HEK293 (cell line): Measurements from ENCODE around the gene PRKCA.
A peak's percentile ranks its signal among the peaks of the same experiment; 100 is the strongest.

Experiments
- GLIS1 ChIP-seq: fragments of 450-650 bp; formaldehyde crosslinking; IDR thresholded peaks from 2 replicates; pipeline ENCODE4 v1.5.1; 2016; ENCODE audit warnings: missing biosample characterization, missing genetic modification characterization
- HOXD13 ChIP-seq: sonication (generic); formaldehyde crosslinking; IDR thresholded peaks from 2 replicates; pipeline ENCODE4 v1.8.0; 2022; ENCODE audit warnings: missing genetic modification reagents, borderline replicate concordance
- KLF17 ChIP-seq: fragments of 450-650 bp; formaldehyde crosslinking; IDR thresholded peaks from 2 replicates; pipeline ENCODE4 v1.5.1; 2016; ENCODE audit warnings: missing biosample characterization, missing genetic modification characterization
- KLF7 ChIP-seq: fragments of 450-650 bp; formaldehyde crosslinking; IDR thresholded peaks from 2 replicates; pipeline ENCODE4 v1.5.1; 2016; ENCODE audit warnings: missing biosample characterization, missing genetic modification characterization, borderline replicate concordance
- PATZ1 ChIP-seq: fragments of 450-650 bp; formaldehyde crosslinking; IDR thresholded peaks from 2 replicates; pipeline ENCODE4 v1.5.1; 2016; ENCODE audit warnings: missing biosample characterization, missing genetic modification characterization
- ZBTB11 ChIP-seq: fragments of 450-650 bp; formaldehyde crosslinking; conservative IDR thresholded peaks from 2 replicates; pipeline ENCODE4 v1.5.1; 2016; ENCODE audit warnings: low read depth, missing biosample characterization, missing genetic modification characterization
- ZBTB48 ChIP-seq: fragments of 450-650 bp; formaldehyde crosslinking; IDR thresholded peaks from 2 replicates; pipeline ENCODE4 v1.5.1; 2016; ENCODE audit warnings: missing biosample characterization, missing genetic modification characterization
- ZNF133 ChIP-seq: fragments of 450-650 bp; formaldehyde crosslinking; IDR thresholded peaks from 2 replicates; pipeline ENCODE4 v1.5.1; 2016; ENCODE audit warnings: missing biosample characterization, missing genetic modification characterization
- ZNF140 ChIP-seq: fragments of 450-650 bp; formaldehyde crosslinking; IDR thresholded peaks from 2 replicates; pipeline ENCODE4 v1.5.1; 2016; ENCODE audit warnings: missing biosample characterization, missing genetic modification characterization
- ZNF184 ChIP-seq: fragments of 450-650 bp; IDR thresholded peaks from 2 replicates; pipeline ENCODE4 v1.5.1; 2018; ENCODE audit warnings: missing biosample characterization, mild to moderate bottlenecking, missing genetic modification characterization
- ZNF211 ChIP-seq: fragments of 450-650 bp; formaldehyde crosslinking; IDR thresholded peaks from 2 replicates; pipeline ENCODE4 v1.5.1; 2016; ENCODE audit warnings: low read depth, missing biosample characterization, missing genetic modification characterization
- ZNF280D ChIP-seq: fragments of 450-650 bp; formaldehyde crosslinking; IDR thresholded peaks from 2 replicates; pipeline ENCODE4 v1.5.1; 2016; ENCODE audit warnings: missing biosample characterization, missing genetic modification characterization
- ZNF302 ChIP-seq: fragments of 450-650 bp; formaldehyde crosslinking; IDR thresholded peaks from 2 replicates; pipeline ENCODE4 v1.5.1; 2016; ENCODE audit warnings: missing biosample characterization, missing genetic modification characterization, low read depth
- ZNF366 ChIP-seq: fragments of 450-650 bp; formaldehyde crosslinking; conservative IDR thresholded peaks from 2 replicates; pipeline ENCODE4 v1.5.1; 2016; ENCODE audit warnings: missing biosample characterization, missing genetic modification characterization
- ZNF37A ChIP-seq: fragments of 450-650 bp; IDR thresholded peaks from 2 replicates; pipeline ENCODE4 v1.5.1; 2018; ENCODE audit warnings: missing biosample characterization, missing genetic modification characterization
- ZNF398 ChIP-seq: fragments of 450-650 bp; formaldehyde crosslinking; IDR thresholded peaks from 2 replicates; pipeline ENCODE4 v1.5.1; 2017; ENCODE audit warnings: missing biosample characterization, missing genetic modification characterization
- ZNF423 ChIP-seq: fragments of 450-650 bp; formaldehyde crosslinking; IDR thresholded peaks from 2 replicates; pipeline ENCODE4 v1.5.1; 2016; ENCODE audit warnings: missing biosample characterization, missing genetic modification characterization
- ZNF488 ChIP-seq: fragments of 450-650 bp; formaldehyde crosslinking; IDR thresholded peaks from 2 replicates; pipeline ENCODE4 v1.5.1; 2016; ENCODE audit warnings: missing biosample characterization, missing genetic modification characterization
- ZNF501 ChIP-seq: fragments of 450-650 bp; formaldehyde crosslinking; IDR thresholded peaks from 2 replicates; pipeline ENCODE4 v1.5.1; 2016; ENCODE audit warnings: missing biosample characterization, missing genetic modification characterization
- ZNF518A ChIP-seq: fragments of 450-650 bp; formaldehyde crosslinking; conservative IDR thresholded peaks from 2 replicates; pipeline ENCODE4 v1.5.1; 2016; ENCODE audit warnings: low read depth, missing biosample characterization, missing genetic modification characterization
- ZNF623 ChIP-seq: fragments of 450-650 bp; formaldehyde crosslinking; IDR thresholded peaks from 2 replicates; pipeline ENCODE4 v1.5.1; 2016; ENCODE audit warnings: missing biosample characterization, missing genetic modification characterization
- ZNF660 ChIP-seq: fragments of 450-650 bp; IDR thresholded peaks from 2 replicates; pipeline ENCODE4 v1.5.1; 2018; ENCODE audit warnings: missing biosample characterization, mild to moderate bottlenecking, missing genetic modification characterization
- ZXDB ChIP-seq: fragments of 450-650 bp; formaldehyde crosslinking; IDR thresholded peaks from 2 replicates; pipeline ENCODE4 v1.5.1; 2016; ENCODE audit warnings: missing biosample characterization, missing genetic modification characterization

The PRKCA gene

GRCh38 chr17:66275651-66276050 lies 26.8 kb upstream of the PRKCA start (continued):
- TF ChIP-seq ZNF280D (no peak), HOXD13 (CRISPR knock-in tag) (no peak), ZNF423 (no peak), ZBTB48 (tag by site-specific recombination) (no peak), ZNF133 (tag by site-specific recombination) (no peak), ZNF37A (tag by site-specific recombination) (no peak), ZNF518A (tag by site-specific recombination) (no peak), ZNF184 (tag by site-specific recombination) (peak; percentile 69; the same call in 1 of the 2 replicates), ZNF398 (tag by site-specific recombination) (no peak), KLF17 (tag by site-specific recombination) (0 out of 2 replicates have a peak, but pooled peaks have one; percentile 53), PATZ1 (tag by site-specific recombination) (0 out of 2 replicates have a peak, but pooled peaks have one; percentile 24), ZNF366 (0 out of 2 replicates have a peak, but pooled peaks have one; percentile 13), ZXDB (tag by site-specific recombination) (no peak), GLIS1 (tag by site-specific recombination) (no peak), ZNF140 (no peak), ZNF488 (tag by site-specific recombination) (no peak), KLF7 (tag by site-specific recombination) (no peak), ZNF302 (tag by site-specific recombination) (no peak), ZNF211 (tag by site-specific recombination) (no peak), ZNF623 (no peak), ZNF660 (tag by site-specific recombination) (no peak), ZNF501 (tag by site-specific recombination) (no peak), ZBTB11 (tag by site-specific recombination) (no peak)
